Endodermal cell (in vitro differentiated cells): ENCODE results near the gene AMOT. TPM values are rescaled to one million over a fixed set of nuclear protein-coding genes. Genes with fewer than 3 reads are reported as not detected.

Source experiments
- DNase-seq: peaks from one replicate; pipeline ENCODE4 v3.0.0-alpha.2; 2017
- H3K27ac ChIP-seq: 2 replicates; pipeline ENCODE4 v1.5.1; 2013; ENCODE audit warnings: mild to moderate bottlenecking, low read depth, low read length, moderate library complexity
- H3K27me3 ChIP-seq: 2 replicates; pipeline ENCODE4 v1.6.1; 2013; ENCODE audit warnings: mild to moderate bottlenecking, low read length, moderate library complexity; ENCODE audit not compliant: insufficient read depth, control insufficient read depth, poor library complexity, severe bottlenecking
- H3K36me3 ChIP-seq: 2 replicates; pipeline ENCODE4 v1.7.0; 2013; ENCODE audit warnings: mild to moderate bottlenecking, low read length, moderate library complexity; ENCODE audit not compliant: control insufficient read depth, insufficient read depth
- H3K4me1 ChIP-seq: one replicate; pipeline ENCODE4 v1.7.0; 2013; ENCODE audit warnings: low read length; ENCODE audit not compliant: control insufficient read depth, insufficient read depth
- H3K4me3 ChIP-seq: 2 replicates; pipeline ENCODE4 v1.5.1; 2013; ENCODE audit warnings: mild to moderate bottlenecking, low read length, moderate library complexity
- H3K9ac ChIP-seq: 2 replicates; pipeline ENCODE4 v1.6.1; 2013; ENCODE audit warnings: mild to moderate bottlenecking, low read length, moderate library complexity; ENCODE audit not compliant: poor library complexity, severe bottlenecking; ENCODE audit errors: extremely low read depth
- H3K9me3 ChIP-seq: 2 replicates; pipeline ENCODE4 v1.6.1; 2013; ENCODE audit warnings: mild to moderate bottlenecking, low read length, moderate library complexity; ENCODE audit not compliant: control insufficient read depth
- H3K27ac Mint-ChIP-seq: 2 replicates; pipeline ENCODE4 v1.8.0; 2020; ENCODE audit warnings: mixed read lengths
- H3K27me3 Mint-ChIP-seq: 2 replicates; pipeline ENCODE4 v1.8.0; 2021; ENCODE audit warnings: mild to moderate bottlenecking, mixed read lengths; ENCODE audit not compliant: insufficient read depth
- H3K36me3 Mint-ChIP-seq: 2 replicates; pipeline ENCODE4 v1.8.0; 2020; ENCODE audit warnings: low read depth, mixed read lengths
- H3K4me1 Mint-ChIP-seq: 2 replicates; pipeline ENCODE4 v1.8.0; 2020; ENCODE audit warnings: mixed read lengths
- H3K4me3 Mint-ChIP-seq: 2 replicates; pipeline ENCODE4 v1.8.0; 2020; ENCODE audit warnings: mild to moderate bottlenecking, moderate library complexity, mixed read lengths
- H3K9me3 Mint-ChIP-seq: 2 replicates; pipeline ENCODE4 v1.8.0; 2020; ENCODE audit warnings: mild to moderate bottlenecking, mixed read lengths
- CTCF ChIP-seq: fragments of 200-600 bp; sonication (generic); conservative IDR thresholded peaks from 2 replicates; pipeline ENCODE4 v1.5.0; 2021; ENCODE audit warnings: antibody characterized with exemption, mild to moderate bottlenecking
- WGBS, 2 experiments: methylation state at CpG; one replicate each; pipeline versions ENCODE4 v1.1.5 to v1.1.7; 2013; ENCODE audit warnings: missing lambda C conversion rate in 2 of 2, mixed read lengths in 1 of 2; ENCODE audit not compliant: insufficient coverage in 1 of 2, insufficient read length in 1 of 2; 5-methylcytosine and 5-hydroxymethylcytosine counted together
- total RNA-seq, 2 donors: library from RNA; stranded (reverse); fragmentation: NEBNext Ultra II Directional in 1 of 2; extraction: Animal tissue kit (Norgen Biotek cat#: 25700) in 1 of 2; gene quantifications; 2 replicates in 1 of 2; 3 replicates in 1 of 2; pipeline ENCODE4 v1.2.1, GENCODE V29; 2021

The AMOT gene
- total RNA-seq, 2 donors from 2014 or later = 41.3 to 59.8 TPM

GRCh38 chrX:112888916-112889315, 48.3 kb upstream of the AMOT start:
- no peaks in the 10 kb centered on the region for H3K9me3 ChIP-seq
- H3K9ac ChIP-seq = no peak overlapping the region
- 80 to 91% methylated on average over 1 to 2 of the region's 2 CpGs for WGBS, 2 experiments
- no peaks in the 10 kb centered on the region for H3K4me1 ChIP-seq
- H3K27ac ChIP-seq = no peak overlapping the region
- TF ChIP-seq CTCF = no peak
- no peak for DNase-seq
- no peak overlapping the region for H3K4me3 ChIP-seq
- Mint-ChIP-seq H3K4me3 (no peak overlapping the region), H3K27me3 (no peaks in the 10 kb centered on the region), H3K36me3 (no peaks in the 10 kb centered on the region), H3K4me1 (peaks cover 9% of the 10 kb centered on the region), H3K9me3 (no peaks in the 10 kb centered on the region), H3K27ac (no peak overlapping the region)
- H3K36me3 ChIP-seq = no peaks in the 10 kb centered on the region
- no peaks in the 10 kb centered on the region for H3K27me3 ChIP-seq

GRCh38 chrX:112877771-112878173, 37.1 kb upstream of the AMOT start:
- no peak for DNase-seq
- peaks cover 4% of the 10 kb centered on the region for H3K9me3 Mint-ChIP-seq
- Histone ChIP-seq H3K36me3 (no peaks in the 10 kb centered on the region), H3K9me3 (no peaks in the 10 kb centered on the region), H3K4me1 (no peaks in the 10 kb centered on the region), H3K27ac (no peak overlapping the region), H3K27me3 (no peaks in the 10 kb centered on the region), H3K4me3 (no peak overlapping the region), H3K9ac (no peak overlapping the region)
- TF ChIP-seq CTCF = no peak
- peaks cover 42% of the 10 kb centered on the region for H3K4me1 Mint-ChIP-seq
- 40 to 60% methylated on average over 2 to 3 of the region's 3 CpGs for WGBS, 2 experiments
- H3K36me3 Mint-ChIP-seq = no peaks in the 10 kb centered on the region
- H3K27me3 Mint-ChIP-seq = no peaks in the 10 kb centered on the region
- no peak overlapping the region for H3K27ac Mint-ChIP-seq
- no peak overlapping the region for H3K4me3 Mint-ChIP-seq

GRCh38 chrX:112874614-112875013, 34.0 kb upstream of the AMOT start:
- WGBS, 2 experiments = 80% methylated on average over 1 of the region's 1 CpG; no CpG with 5 or more reads in 1 of the 2 experiments

More at GRCh38 chrX:112874614-112875013, 34.0 kb upstream of the AMOT start:
- H3K27ac Mint-ChIP-seq = no peak overlapping the region
- no peak for TF ChIP-seq CTCF
- Histone ChIP-seq H3K27ac (no peak overlapping the region), H3K36me3 (no peaks in the 10 kb centered on the region), H3K27me3 (no peaks in the 10 kb centered on the region), H3K4me3 (no peak overlapping the region), H3K9me3 (no peaks in the 10 kb centered on the region), H3K4me1 (no peaks in the 10 kb centered on the region), H3K9ac (no peak overlapping the region)
- peaks cover under 1% of the 10 kb centered on the region for H3K9me3 Mint-ChIP-seq
- no peak overlapping the region for H3K4me3 Mint-ChIP-seq
- no peaks in the 10 kb centered on the region for H3K27me3 Mint-ChIP-seq
- no peak for DNase-seq
- peaks cover 40% of the 10 kb centered on the region for H3K4me1 Mint-ChIP-seq
- H3K36me3 Mint-ChIP-seq = no peaks in the 10 kb centered on the region
